ENCODE measurements around the gene FBLL1. TPM values are rescaled to one million over a fixed set of nuclear protein-coding genes. Genes with fewer than 3 reads are reported as not detected.
"Not testable (repeated sequence)": the region's sequence is repeated elsewhere in the genome, so short reads cannot be mapped to it uniquely, and the experiment has no call there.

FBLL1 gene
- total RNA-seq, 2 experiments from 2014 or later = not detected

- DNase-seq (no peak), ATAC-seq (ENCODE audit: low read depth) (no peak)
- H3K27ac Mint-ChIP-seq = no peak overlapping the region
- H3K9me3 Mint-ChIP-seq = no peaks in the 10 kb centered on the region
- H3K36me3 Mint-ChIP-seq = no peaks in the 10 kb centered on the region
- POLR2A ChIA-PET = no interaction called here
- H3K27me3 Mint-ChIP-seq = peaks cover 45% of the 10 kb centered on the region
- H3K4me1 Mint-ChIP-seq = peaks cover 4% of the 10 kb centered on the region
- H3K4me3 Mint-ChIP-seq = no peak overlapping the region
These were observed 1.6 kb downstream of the FBLL1 start for GRCh38 chr5:168530621-168531150.

GRCh38 chr5:168531191-168531590 lies 2.1 kb downstream of the FBLL1 start:
- Mint-ChIP-seq H3K27me3 (peaks cover 45% of the 10 kb centered on the region), H3K4me1 (peaks cover 4% of the 10 kb centered on the region), H3K4me3 (no peak overlapping the region), H3K9me3 (no peaks in the 10 kb centered on the region), H3K27ac (no peak overlapping the region), H3K36me3 (no peaks in the 10 kb centered on the region)
- POLR2A ChIA-PET = no interaction called here
- DNase-seq (no peak), ATAC-seq (ENCODE audit: low read depth) (no peak)

- POLR2A ChIA-PET = no interaction called here
- H3K27me3 Mint-ChIP-seq = peaks cover 45% of the 10 kb centered on the region
- no peaks in the 10 kb centered on the region for H3K36me3 Mint-ChIP-seq
- no peak overlapping the region for H3K27ac Mint-ChIP-seq
- no peak for DNase-seq
- no peak overlapping the region for H3K4me3 Mint-ChIP-seq
- H3K4me1 Mint-ChIP-seq = peaks cover 4% of the 10 kb centered on the region
- H3K9me3 Mint-ChIP-seq = no peaks in the 10 kb centered on the region
- ATAC-seq (ENCODE audit: low read depth) = no peak
These were observed 3.1 kb downstream of the FBLL1 start for GRCh38 chr5:168531987-168532864.

- H3K9me3 Mint-ChIP-seq; H3K4me1 Mint-ChIP-seq; H3K27ac Mint-ChIP-seq; ATAC-seq (ENCODE audit: low read depth); H3K4me3 Mint-ChIP-seq; DNase-seq; H3K36me3 Mint-ChIP-seq; POLR2A ChIA-PET: not testable (repeated sequence)
- H3K27me3 Mint-ChIP-seq = peaks cover 31% of the 10 kb centered on the region
These were observed 5.2 kb downstream of the FBLL1 start for GRCh38 chr5:168534351-168534750.

- H3K27me3 Mint-ChIP-seq = peaks cover 14% of the 10 kb centered on the region
- ATAC-seq (ENCODE audit: low read depth) = no peak
- no peaks in the 10 kb centered on the region for H3K9me3 Mint-ChIP-seq
- DNase-seq = no peak
- POLR2A ChIA-PET = no interaction called here
- no peaks in the 10 kb centered on the region for H3K4me1 Mint-ChIP-seq
- H3K36me3 Mint-ChIP-seq = peaks cover 2% of the 10 kb centered on the region
- H3K4me3 Mint-ChIP-seq = no peak overlapping the region
- H3K27ac Mint-ChIP-seq = no peak overlapping the region
These were observed 8.1 kb downstream of the FBLL1 start for GRCh38 chr5:168537176-168537575.

GRCh38 chr5:168549554-168549953 lies 20.4 kb downstream of the FBLL1 start:
- Mint-ChIP-seq H3K36me3 (peaks cover 41% of the 10 kb centered on the region), H3K4me1 (no peaks in the 10 kb centered on the region), H3K4me3 (no peak overlapping the region), H3K9me3 (peaks cover 4% of the 10 kb centered on the region), H3K27ac (no peak overlapping the region), H3K27me3 (no peaks in the 10 kb centered on the region)
- DNase-seq = no peak
- ATAC-seq (ENCODE audit: low read depth) = no peak
- POLR2A ChIA-PET = no interaction called here

GRCh38 chr5:168550656-168551055 lies 21.6 kb downstream of the FBLL1 start:
- ATAC-seq (ENCODE audit: low read depth) (no peak), DNase-seq (no peak)
- H3K27ac Mint-ChIP-seq = no peak overlapping the region
- no peaks in the 10 kb centered on the region for H3K4me1 Mint-ChIP-seq
- peaks cover 41% of the 10 kb centered on the region for H3K36me3 Mint-ChIP-seq
- POLR2A ChIA-PET = no interaction called here
- H3K27me3 Mint-ChIP-seq = no peaks in the 10 kb centered on the region
- H3K4me3 Mint-ChIP-seq = no peak overlapping the region
- H3K9me3 Mint-ChIP-seq = peaks cover 4% of the 10 kb centered on the region

GRCh38 chr5:168552146-168552545 lies 23.0 kb downstream of the FBLL1 start:
- peaks cover 4% of the 10 kb centered on the region for H3K9me3 Mint-ChIP-seq
- no peak overlapping the region for H3K27ac Mint-ChIP-seq
- DNase-seq = no peak
- POLR2A ChIA-PET = no interaction called here
- no peaks in the 10 kb centered on the region for H3K4me1 Mint-ChIP-seq
- H3K27me3 Mint-ChIP-seq = no peaks in the 10 kb centered on the region
- H3K36me3 Mint-ChIP-seq = peaks cover 50% of the 10 kb centered on the region
- H3K4me3 Mint-ChIP-seq = no peak overlapping the region
- no peak for ATAC-seq (ENCODE audit: low read depth)

GRCh38 chr5:168553377-168554130 lies 24.4 kb downstream of the FBLL1 start:
- ATAC-seq (ENCODE audit: low read depth) (no peak), DNase-seq (no peak)
- no peaks in the 10 kb centered on the region for H3K27me3 Mint-ChIP-seq
- H3K4me1 Mint-ChIP-seq = no peaks in the 10 kb centered on the region
- H3K4me3 Mint-ChIP-seq = no peak overlapping the region
- H3K9me3 Mint-ChIP-seq = no peaks in the 10 kb centered on the region
- no peak overlapping the region for H3K27ac Mint-ChIP-seq
- H3K36me3 Mint-ChIP-seq = peaks cover 44% of the 10 kb centered on the region
- POLR2A ChIA-PET = no interaction called here

GRCh38 chr5:168557389-168557788 lies 28.3 kb downstream of the FBLL1 start:
- DNase-seq (no peak), ATAC-seq (ENCODE audit: low read depth) (no peak)
- Mint-ChIP-seq H3K27ac (no peak overlapping the region), H3K4me3 (no peak overlapping the region), H3K9me3 (no peaks in the 10 kb centered on the region), H3K36me3 (peaks cover 47% of the 10 kb centered on the region), H3K27me3 (no peaks in the 10 kb centered on the region), H3K4me1 (peaks cover 2% of the 10 kb centered on the region)
- POLR2A ChIA-PET = no interaction called here

GRCh38 chr5:168562279-168562678 lies 33.2 kb downstream of the FBLL1 start:
- Mint-ChIP-seq H3K9me3 (no peaks in the 10 kb centered on the region), H3K4me1 (peaks cover 3% of the 10 kb centered on the region), H3K27ac (no peak overlapping the region), H3K36me3 (peaks cover 30% of the 10 kb centered on the region), H3K27me3 (no peaks in the 10 kb centered on the region), H3K4me3 (no peak overlapping the region)
- POLR2A ChIA-PET = no interaction called here
- DNase-seq (no peak), ATAC-seq (ENCODE audit: low read depth) (no peak)

- DNase-seq (no peak), ATAC-seq (ENCODE audit: low read depth) (no peak)
- H3K4me1 Mint-ChIP-seq = peaks cover 5% of the 10 kb centered on the region
- no peak overlapping the region for H3K4me3 Mint-ChIP-seq
- H3K36me3 Mint-ChIP-seq = peaks cover 37% of the 10 kb centered on the region
- H3K27ac Mint-ChIP-seq = no peak overlapping the region
- POLR2A ChIA-PET = no interaction called here
- H3K9me3 Mint-ChIP-seq = no peaks in the 10 kb centered on the region
- no peaks in the 10 kb centered on the region for H3K27me3 Mint-ChIP-seq
These were observed 34.9 kb downstream of the FBLL1 start for GRCh38 chr5:168563959-168564358.

GRCh38 chr5:168568738-168569137 lies 39.6 kb downstream of the FBLL1 start:
- H3K9me3 Mint-ChIP-seq = no peaks in the 10 kb centered on the region
- no peaks in the 10 kb centered on the region for H3K27me3 Mint-ChIP-seq
- POLR2A ChIA-PET = no interaction called here
- peaks cover 10% of the 10 kb centered on the region for H3K4me1 Mint-ChIP-seq
- no peak overlapping the region for H3K27ac Mint-ChIP-seq
- H3K4me3 Mint-ChIP-seq = no peak overlapping the region
- H3K36me3 Mint-ChIP-seq = peaks cover 27% of the 10 kb centered on the region
- no peak for DNase-seq
- no peak for ATAC-seq (ENCODE audit: low read depth)

All from activated naive CD8-positive, alpha-beta T cell treated with anti-CD3 and anti-CD28 coated beads, Interleukin-2, amount 10 ng/mL, durations not matched to agents 7 days and 5 days (primary cell).